Measurements from ENCODE around the gene IGFBP5. TPM values are rescaled to one million over a fixed set of nuclear protein-coding genes. Genes with fewer than 3 reads are reported as not detected.

The IGFBP5 gene
- total RNA-seq, 4 donors from 2014 or later = 99.5 to 550 (median 279) TPM

DNA sequence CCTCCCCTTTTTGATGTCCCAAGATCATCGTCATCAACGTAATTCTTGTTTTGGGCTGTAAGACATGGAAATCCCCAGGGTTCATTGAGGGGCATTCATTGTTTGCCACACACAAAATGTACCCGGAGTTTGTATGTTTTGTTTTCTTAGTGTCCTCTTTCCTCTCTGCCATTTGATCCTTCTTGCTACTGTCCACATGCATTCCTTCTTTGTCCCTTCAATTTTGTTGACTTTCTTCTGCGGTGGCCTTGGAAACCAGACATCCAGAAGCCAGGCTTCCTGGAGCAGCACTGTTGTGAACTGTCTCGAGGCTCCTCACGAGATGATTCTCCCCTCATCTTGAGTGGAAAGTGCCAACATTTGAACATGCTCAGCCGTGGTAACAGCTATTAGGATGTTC is 37.4 kb downstream of the IGFBP5 start:
- Histone ChIP-seq H3K4me1 (no peaks in the 10 kb centered on the region), H3K36me3 (no peaks in the 10 kb centered on the region), H3K4me3 (no peak overlapping the region), H3K9me3 (no peaks in the 10 kb centered on the region), H3K27me3 (no peaks in the 10 kb centered on the region), H3K27ac (no peak overlapping the region)
- no peak for TF ChIP-seq POLR2A (IDR thresholded peaks at IDR 0.05)
- intact Hi-C loops (cut with DNase I; ENCODE audit: low total_unique reads) = no loop called here
- DNase-seq (no peak), ATAC-seq (no peak)
- in situ Hi-C loops (cut with MboI; ENCODE audit: low sequenced_read_pairs in 4 of 4) = loop anchor here (25.0 kb wide), 1 partner anchor 621 kb away; no protein-coding TSS in a partner anchor

DNA sequence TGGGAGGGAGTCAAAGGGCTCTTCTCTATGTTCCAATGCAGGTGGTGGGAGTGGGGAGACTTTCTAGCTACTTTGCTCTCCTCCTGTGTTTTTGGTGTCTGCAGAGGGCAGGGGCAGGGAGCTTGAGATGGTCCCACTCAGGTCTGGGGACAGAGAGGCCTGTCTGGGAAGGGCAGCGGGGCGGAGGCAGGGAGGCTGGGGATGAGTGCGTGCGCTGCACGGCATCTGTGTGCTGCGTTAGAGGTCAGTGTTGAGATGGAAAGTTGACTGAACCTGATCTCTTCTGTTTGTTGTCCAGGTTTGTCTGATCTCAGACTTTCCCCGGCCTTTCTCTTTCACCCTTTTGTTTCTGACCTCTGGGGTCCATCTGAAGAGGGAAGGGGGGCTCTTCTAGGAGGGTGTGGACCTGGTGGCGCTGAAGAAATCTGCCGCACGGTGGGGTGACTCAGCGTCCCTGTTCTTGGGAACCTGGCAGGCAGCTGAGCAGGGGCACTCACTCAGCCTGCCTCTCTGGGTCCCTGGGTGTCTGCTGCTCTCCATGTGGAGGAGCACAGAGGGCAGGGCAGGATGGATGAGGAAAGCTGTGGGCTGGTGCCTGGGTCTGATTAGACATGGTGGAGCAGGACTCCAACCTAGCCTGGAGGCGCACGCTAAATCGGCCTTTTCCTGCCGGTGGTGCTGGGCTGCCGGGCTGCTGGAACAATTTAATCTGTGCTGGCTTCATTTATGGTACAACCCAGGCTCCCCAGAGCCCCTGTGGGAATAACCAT is 38.1 kb downstream of the IGFBP5 start:
- Histone ChIP-seq H3K27me3 (no peaks in the 10 kb centered on the region), H3K4me3 (no peak overlapping the region), H3K27ac (no peak overlapping the region), H3K9me3 (no peaks in the 10 kb centered on the region), H3K4me1 (no peaks in the 10 kb centered on the region), H3K36me3 (no peaks in the 10 kb centered on the region)
- intact Hi-C loops (cut with DNase I; ENCODE audit: low total_unique reads) = no loop called here
- in situ Hi-C loops (cut with MboI; ENCODE audit: low sequenced_read_pairs in 4 of 4) = loop anchor here (25.0 kb wide), 1 partner anchor 620 kb away; no protein-coding TSS in a partner anchor
- no peak for DNase-seq
- TF ChIP-seq, protein P1, sequence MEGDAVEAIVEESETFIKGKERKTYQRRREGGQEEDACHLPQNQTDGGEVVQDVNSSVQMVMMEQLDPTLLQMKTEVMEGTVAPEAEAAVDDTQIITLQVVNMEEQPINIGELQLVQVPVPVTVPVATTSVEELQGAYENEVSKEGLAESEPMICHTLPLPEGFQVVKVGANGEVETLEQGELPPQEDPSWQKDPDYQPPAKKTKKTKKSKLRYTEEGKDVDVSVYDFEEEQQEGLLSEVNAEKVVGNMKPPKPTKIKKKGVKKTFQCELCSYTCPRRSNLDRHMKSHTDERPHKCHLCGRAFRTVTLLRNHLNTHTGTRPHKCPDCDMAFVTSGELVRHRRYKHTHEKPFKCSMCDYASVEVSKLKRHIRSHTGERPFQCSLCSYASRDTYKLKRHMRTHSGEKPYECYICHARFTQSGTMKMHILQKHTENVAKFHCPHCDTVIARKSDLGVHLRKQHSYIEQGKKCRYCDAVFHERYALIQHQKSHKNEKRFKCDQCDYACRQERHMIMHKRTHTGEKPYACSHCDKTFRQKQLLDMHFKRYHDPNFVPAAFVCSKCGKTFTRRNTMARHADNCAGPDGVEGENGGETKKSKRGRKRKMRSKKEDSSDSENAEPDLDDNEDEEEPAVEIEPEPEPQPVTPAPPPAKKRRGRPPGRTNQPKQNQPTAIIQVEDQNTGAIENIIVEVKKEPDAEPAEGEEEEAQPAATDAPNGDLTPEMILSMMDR (IDR thresholded peaks at IDR 0.05 in 4 of 5, conservative IDR thresholded peaks at IDR 0.05 in 1 of 5) = no peak
- no peak for TF ChIP-seq POLR2A (IDR thresholded peaks at IDR 0.05)
- ATAC-seq = no peak

DNA sequence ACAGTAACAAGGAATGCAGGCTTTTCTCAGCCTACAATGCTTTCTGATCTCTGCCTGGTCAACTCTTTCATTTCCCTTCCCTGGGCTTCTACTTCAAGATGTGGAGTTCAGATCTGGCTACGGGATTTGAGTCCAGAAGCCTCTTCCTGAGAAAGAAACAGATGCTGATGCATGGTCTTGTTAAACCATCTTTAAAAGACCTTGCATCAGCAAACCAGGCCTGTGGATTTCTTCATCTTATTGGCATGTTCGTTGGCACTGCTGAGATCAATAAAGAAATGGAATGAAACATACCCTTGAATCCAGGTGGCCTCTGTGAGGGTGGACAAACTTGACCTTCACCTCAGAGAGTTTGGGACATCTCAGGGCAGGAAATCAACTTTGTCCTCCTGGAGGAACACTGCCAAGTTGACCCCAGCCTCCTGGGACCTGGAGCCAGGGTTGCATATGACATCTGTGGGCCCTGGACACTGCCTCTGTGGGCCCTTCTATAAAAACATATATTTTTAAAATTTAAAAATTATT is 40.8 kb downstream of the IGFBP5 start:
- in situ Hi-C loops (cut with MboI; ENCODE audit: low sequenced_read_pairs in 4 of 4) = loop anchor here (25.0 kb wide), 1 partner anchor 617 kb away; no protein-coding TSS in a partner anchor

DNA sequence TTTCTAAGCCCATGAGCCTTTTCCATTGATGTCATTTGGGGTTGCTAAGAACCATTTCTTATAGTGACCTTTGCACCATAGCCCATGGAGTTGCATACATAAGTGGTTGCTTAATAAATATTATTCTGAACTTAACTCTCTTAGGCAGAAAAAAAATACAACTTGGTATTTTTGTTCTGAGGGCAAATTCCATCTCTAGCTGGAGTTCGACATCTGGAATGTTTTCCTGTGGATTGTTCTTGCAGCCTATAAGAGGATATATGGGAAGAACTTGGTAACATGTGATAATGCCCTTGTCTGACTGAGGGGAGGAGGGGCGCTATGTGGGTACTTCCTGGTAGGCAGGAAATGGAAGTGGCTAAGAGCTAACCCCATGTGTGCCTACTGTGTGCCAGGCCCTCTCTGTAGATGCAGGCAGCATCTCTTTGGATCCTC is 41.4 kb downstream of the IGFBP5 start:
- in situ Hi-C loops (cut with MboI; ENCODE audit: low sequenced_read_pairs in 4 of 4) (loop anchor here (25.0 kb wide), 1 partner anchor 617 kb away; no protein-coding TSS in a partner anchor), intact Hi-C loops (cut with DNase I; ENCODE audit: low total_unique reads) (no loop called here)
- Histone ChIP-seq H3K27ac (no peak overlapping the region), H3K4me3 (no peak overlapping the region), H3K4me1 (no peaks in the 10 kb centered on the region), H3K27me3 (no peaks in the 10 kb centered on the region), H3K36me3 (no peaks in the 10 kb centered on the region), H3K9me3 (no peaks in the 10 kb centered on the region)
- ATAC-seq (no peak), DNase-seq (no peak)
- TF ChIP-seq, protein P1 (IDR thresholded peaks at IDR 0.05 in 4 of 5, conservative IDR thresholded peaks at IDR 0.05 in 1 of 5) = no peak
- no peak for TF ChIP-seq POLR2A (IDR thresholded peaks at IDR 0.05)

More for the DNA sequence above, 40.8 kb downstream of the IGFBP5 start:
- H3K27ac ChIP-seq = no peak overlapping the region
- no peaks in the 10 kb centered on the region for H3K36me3 ChIP-seq
- no peaks in the 10 kb centered on the region for H3K9me3 ChIP-seq
- intact Hi-C loops (cut with DNase I; ENCODE audit: low total_unique reads) = no loop called here
- DNase-seq (no peak), ATAC-seq (no peak)
- no peaks in the 10 kb centered on the region for H3K4me1 ChIP-seq
- no peaks in the 10 kb centered on the region for H3K27me3 ChIP-seq
- no peak for TF ChIP-seq POLR2A (IDR thresholded peaks at IDR 0.05)
- TF ChIP-seq, protein P1 (IDR thresholded peaks at IDR 0.05 in 4 of 5, conservative IDR thresholded peaks at IDR 0.05 in 1 of 5) = no peak
- H3K4me3 ChIP-seq = no peak overlapping the region

DNA sequence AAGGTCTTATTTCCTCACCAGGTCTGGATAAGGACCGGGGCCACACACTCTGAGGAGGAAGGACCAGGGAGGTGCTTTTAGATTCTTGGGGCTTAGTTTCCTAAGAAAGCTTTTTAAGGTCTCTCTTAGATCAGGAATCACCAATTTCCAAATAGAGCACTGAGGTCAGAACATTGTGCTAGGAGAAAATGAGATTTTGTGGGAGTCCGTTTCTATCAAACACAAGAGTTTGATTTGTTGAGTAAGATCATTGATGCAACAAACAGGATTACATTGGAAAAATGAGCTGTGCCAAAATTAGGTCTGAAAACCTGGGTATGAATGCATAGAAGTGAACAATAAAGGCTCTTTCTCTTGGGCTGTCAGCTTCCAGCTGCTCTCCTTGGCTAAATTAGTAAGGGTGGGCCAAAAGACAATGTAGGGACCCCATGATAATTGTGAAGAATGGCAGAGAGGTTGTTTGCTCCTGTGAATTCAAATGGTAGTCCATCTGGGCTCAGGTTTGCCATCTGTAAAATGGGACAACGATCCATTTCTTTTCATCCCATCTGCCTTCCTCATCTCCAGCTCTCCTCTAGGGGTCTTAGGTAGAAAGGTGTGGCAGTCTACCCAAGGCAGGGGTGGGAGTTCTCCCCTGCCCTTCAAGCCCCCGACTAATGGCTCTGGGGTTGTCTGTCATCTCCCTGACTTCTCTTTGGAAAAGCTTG is 42.1 kb downstream of the IGFBP5 start:
- in situ Hi-C loops (cut with MboI; ENCODE audit: low sequenced_read_pairs in 4 of 4) (loop anchor here (25.0 kb wide), 1 partner anchor 616 kb away; no protein-coding TSS in a partner anchor), intact Hi-C loops (cut with DNase I; ENCODE audit: low total_unique reads) (no loop called here)
- Histone ChIP-seq H3K36me3 (no peaks in the 10 kb centered on the region), H3K4me3 (no peak overlapping the region), H3K27ac (no peak overlapping the region), H3K9me3 (no peaks in the 10 kb centered on the region), H3K4me1 (no peaks in the 10 kb centered on the region), H3K27me3 (no peaks in the 10 kb centered on the region)
- DNase-seq = no peak
- TF ChIP-seq POLR2A (IDR thresholded peaks at IDR 0.05) = no peak
- TF ChIP-seq, protein P1 (IDR thresholded peaks at IDR 0.05 in 4 of 5, conservative IDR thresholded peaks at IDR 0.05 in 1 of 5) = no peak
- no peak for ATAC-seq
